Measurements from ENCODE around the gene NOL9.

DNA sequence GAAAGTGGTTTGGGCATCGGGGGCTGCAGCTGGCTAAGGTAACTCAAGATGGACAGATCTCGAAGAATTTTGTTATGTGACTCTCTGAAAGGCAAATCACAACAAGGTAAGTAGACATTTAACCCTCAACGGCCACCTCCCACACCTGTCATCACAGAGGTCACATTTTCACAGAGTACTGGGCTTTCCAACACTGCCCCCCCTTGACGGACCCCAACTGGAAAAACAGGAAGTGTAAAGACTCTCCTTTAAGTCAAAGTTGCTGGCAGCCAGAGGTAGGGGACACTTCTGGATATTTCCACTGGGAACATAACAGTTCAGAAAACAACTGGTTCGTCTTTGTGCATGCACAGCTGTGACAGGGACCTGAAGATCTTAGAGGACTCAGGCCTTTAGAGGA, 22.3 kb downstream of the NOL9 start:
- TF ChIP-seq, protein P1, sequence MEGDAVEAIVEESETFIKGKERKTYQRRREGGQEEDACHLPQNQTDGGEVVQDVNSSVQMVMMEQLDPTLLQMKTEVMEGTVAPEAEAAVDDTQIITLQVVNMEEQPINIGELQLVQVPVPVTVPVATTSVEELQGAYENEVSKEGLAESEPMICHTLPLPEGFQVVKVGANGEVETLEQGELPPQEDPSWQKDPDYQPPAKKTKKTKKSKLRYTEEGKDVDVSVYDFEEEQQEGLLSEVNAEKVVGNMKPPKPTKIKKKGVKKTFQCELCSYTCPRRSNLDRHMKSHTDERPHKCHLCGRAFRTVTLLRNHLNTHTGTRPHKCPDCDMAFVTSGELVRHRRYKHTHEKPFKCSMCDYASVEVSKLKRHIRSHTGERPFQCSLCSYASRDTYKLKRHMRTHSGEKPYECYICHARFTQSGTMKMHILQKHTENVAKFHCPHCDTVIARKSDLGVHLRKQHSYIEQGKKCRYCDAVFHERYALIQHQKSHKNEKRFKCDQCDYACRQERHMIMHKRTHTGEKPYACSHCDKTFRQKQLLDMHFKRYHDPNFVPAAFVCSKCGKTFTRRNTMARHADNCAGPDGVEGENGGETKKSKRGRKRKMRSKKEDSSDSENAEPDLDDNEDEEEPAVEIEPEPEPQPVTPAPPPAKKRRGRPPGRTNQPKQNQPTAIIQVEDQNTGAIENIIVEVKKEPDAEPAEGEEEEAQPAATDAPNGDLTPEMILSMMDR (IDR thresholded peaks at IDR 0.05) = no peak
- no peak for TF ChIP-seq POLR2A (IDR thresholded peaks at IDR 0.05)
